Activated B cell treated with CpG ODN at 0.5 μM for 24 hours (primary cell): ENCODE data around the gene DOCK2. TPM values are rescaled to one million over a fixed set of nuclear protein-coding genes. Genes with fewer than 3 reads are reported as not detected.

ENCODE experiments used
- ATAC-seq: fragments of 200-7000 bp; cut with Tn5 transposase; one replicate; pipeline ENCODE4 v1.10.0; 2021; ENCODE audit warnings: low read depth, mild to moderate bottlenecking, moderate library complexity
- CTCF ChIA-PET: fragments of 350-600 bp; sonication (Branson Sonifier 250); formaldehyde crosslinking; loops from one replicate; lab custom pipeline; 2021; ENCODE audit warnings: antibody characterized with exemption; lab: Charles Lee
- POLR2A ChIA-PET: fragments of 350-600 bp; sonication (Branson Sonifier 250); formaldehyde crosslinking; loops from one replicate; lab custom pipeline; 2021; ENCODE audit warnings: antibody characterized with exemption; lab: Charles Lee
- DNase-seq: peaks from one replicate; pipeline ENCODE4 v3.0.0; 2022
- H3K27ac Mint-ChIP-seq: one replicate; pipeline ENCODE4 v1.8.0; 2020; ENCODE audit warnings: mixed read lengths
- H3K27me3 Mint-ChIP-seq: one replicate; pipeline ENCODE4 v1.8.0; 2021; ENCODE audit warnings: mixed read lengths
- H3K36me3 Mint-ChIP-seq: one replicate; pipeline ENCODE4 v1.8.0; 2021; ENCODE audit warnings: low read depth, mixed read lengths
- H3K4me1 Mint-ChIP-seq: one replicate; pipeline ENCODE4 v1.8.0; 2021; ENCODE audit warnings: mixed read lengths
- H3K4me3 Mint-ChIP-seq: one replicate; pipeline ENCODE4 v1.8.0; 2020; ENCODE audit warnings: mild to moderate bottlenecking, mixed read lengths
- H3K9me3 Mint-ChIP-seq: one replicate; pipeline ENCODE4 v1.8.0; 2020; ENCODE audit warnings: mixed read lengths
- CTCF ChIP-seq: fragments of 200-600 bp; IDR thresholded peaks from one replicate; pipeline ENCODE4 v1.8.0; 2022; ENCODE audit warnings: antibody characterized with exemption, mild to moderate bottlenecking
- intact Hi-C: fragments of 100-400 bp; cut with micrococcal nuclease; formaldehyde crosslinking; loops from one replicate; pipeline ENCODE4 v1.15.1; 2024
- total RNA-seq: library from RNA; stranded (reverse); gene quantifications from 2 replicates; pipeline ENCODE4 v1.2.3, GENCODE V29; 2022

The DOCK2 gene
- total RNA-seq, 1 donor from 2014 or later: 344 TPM

GRCh38 chr5:169778622-169779596 lies 141.8 kb downstream of the DOCK2 start:
- H3K9me3 Mint-ChIP-seq: no peaks in the 10 kb centered on the region
- POLR2A ChIA-PET: interaction anchor here (0.7 kb wide), 1 partner anchor 17 kb away, joined by 3 read pairs; no protein-coding TSS in a partner anchor
- H3K27ac Mint-ChIP-seq: peak overlapping the region; percentile 74
- no peak for TF ChIP-seq CTCF
- no peak for DNase-seq
- peaks cover 61% of the 10 kb centered on the region for H3K36me3 Mint-ChIP-seq
- peaks cover 31% of the 10 kb centered on the region for H3K4me1 Mint-ChIP-seq
- CTCF ChIA-PET: interaction anchor here (1.0 kb wide), 1 partner anchor 202 kb away, joined by 3 read pairs; the partner anchor contains the start of gene INSYN2B
- ATAC-seq: peak; percentile 82
- peak overlapping the region; percentile 28 for H3K4me3 Mint-ChIP-seq
- no peaks in the 10 kb centered on the region for H3K27me3 Mint-ChIP-seq
- intact Hi-C loops: loop anchor here (1.0 kb wide), 2 partner anchors 26 to 142 kb away; partner anchors contain the start of gene DOCK2

- POLR2A ChIA-PET: no interaction called here
- H3K9me3 Mint-ChIP-seq: no peaks in the 10 kb centered on the region
- peaks cover 58% of the 10 kb centered on the region for H3K36me3 Mint-ChIP-seq
- H3K4me3 Mint-ChIP-seq: no peak overlapping the region
- no peak for ATAC-seq
- CTCF ChIA-PET: no interaction called here
- H3K27me3 Mint-ChIP-seq: no peaks in the 10 kb centered on the region
- H3K4me1 Mint-ChIP-seq: peaks cover 31% of the 10 kb centered on the region
- TF ChIP-seq CTCF: no peak
- no peak for DNase-seq
- intact Hi-C loops: no loop called here
- no peak overlapping the region for H3K27ac Mint-ChIP-seq
Observed at GRCh38 chr5:169781420-169782345, 144.6 kb downstream of the DOCK2 start.

- no peak for TF ChIP-seq CTCF
- Mint-ChIP-seq H3K27me3 (no peaks in the 10 kb centered on the region), H3K27ac (peak overlapping the region; percentile 13), H3K4me1 (no peaks in the 10 kb centered on the region), H3K9me3 (no peaks in the 10 kb centered on the region), H3K4me3 (no peak overlapping the region), H3K36me3 (peaks cover 76% of the 10 kb centered on the region)
- ATAC-seq (no peak), DNase-seq (no peak)
- POLR2A ChIA-PET: no interaction called here
- intact Hi-C loops: no loop called here
- CTCF ChIA-PET: no interaction called here
Observed at GRCh38 chr5:169785771-169786618, 148.9 kb downstream of the DOCK2 start.

- intact Hi-C loops: no loop called here
- H3K27ac Mint-ChIP-seq: no peak overlapping the region
- peaks cover 78% of the 10 kb centered on the region for H3K36me3 Mint-ChIP-seq
- no peaks in the 10 kb centered on the region for H3K4me1 Mint-ChIP-seq
- no peak for ATAC-seq
- POLR2A ChIA-PET: no interaction called here
- no peaks in the 10 kb centered on the region for H3K9me3 Mint-ChIP-seq
- TF ChIP-seq CTCF: no peak
- CTCF ChIA-PET: no interaction called here
- H3K27me3 Mint-ChIP-seq: no peaks in the 10 kb centered on the region
- DNase-seq: no peak
- H3K4me3 Mint-ChIP-seq: no peak overlapping the region
Observed at GRCh38 chr5:169788168-169788567, 151.1 kb downstream of the DOCK2 start.
